Upper lobe of left lung (tissue), 6 donors: ENCODE results near the gene CBR4. TPM values are rescaled to one million over a fixed set of nuclear protein-coding genes. Genes with fewer than 3 reads are reported as not detected.
A peak's percentile ranks its signal among the peaks of the same experiment; 100 is the strongest.

ENCODE experiments used
- ATAC-seq, 2 donors: fragments of 200-7000 bp; cut with Tn5 transposase; one replicate each; pipeline ENCODE4 v1.9.1; 2022; ENCODE audit warnings: mild to moderate bottlenecking in 2 of 2, moderate library complexity in 2 of 2; ENCODE audit not compliant: low FRiP score in 2 of 2
- DNase-seq, 2 donors: peaks; one replicate each; pipeline ENCODE4 v3.0.0-alpha.2; 2019 to 2020
- H3K27ac ChIP-seq, 4 donors: fragments of 200-600 bp; sonication (generic); one replicate each; pipeline ENCODE4 v1.5.1; 2016 to 2019
- H3K27me3 ChIP-seq, 4 donors: fragments of 200-600 bp; sonication (generic); one replicate each; pipeline ENCODE4 v1.5.1; 2017 to 2019
- H3K36me3 ChIP-seq, 4 donors: fragments of 200-600 bp; sonication (generic); one replicate each; pipeline ENCODE4 v1.5.1; 2016 to 2019
- H3K4me1 ChIP-seq, 4 donors: fragments of 200-600 bp; sonication (generic); one replicate each; pipeline ENCODE4 v1.5.1; 2018 to 2019
- H3K4me3 ChIP-seq, 4 donors: fragments of 200-600 bp; sonication (generic); one replicate each; pipeline ENCODE4 v1.5.1; 2017 to 2019; ENCODE audit warnings: mild to moderate bottlenecking in 2 of 4, moderate library complexity in 1 of 4
- H3K9me3 ChIP-seq, 4 donors: fragments of 200-600 bp; sonication (generic); one replicate each; pipeline ENCODE4 v1.5.1; 2018 to 2019
- EP300 ChIP-seq, 4 donors: sonication (generic); formaldehyde crosslinking; IDR thresholded peaks; one replicate each; pipeline ENCODE4 v1.5.1; 2017; ENCODE audit warnings: antibody characterized with exemption in 4 of 4, control low read depth in 2 of 4
- POLR2A ChIP-seq, 4 donors: fragments of 450-650 bp; IDR thresholded peaks; one replicate each; pipeline ENCODE4 v1.5.1; 2016 to 2017; ENCODE audit warnings: antibody characterized with exemption in 4 of 4, mild to moderate bottlenecking in 2 of 4
- POLR2AphosphoS5 ChIP-seq, 2 donors: sonication (generic); formaldehyde crosslinking; IDR thresholded peaks; one replicate each; pipeline ENCODE4 v1.5.1; 2017; ENCODE audit warnings: antibody characterized with exemption in 2 of 2
- WGBS, 2 donors: methylation state at CpG; one replicate each; pipeline ENCODE4 v1.1.5; 2017 to 2018; 5-methylcytosine and 5-hydroxymethylcytosine counted together
- total RNA-seq, 6 donors: library from RNA; depleted of rRNA in 4 of 6; stranded (reverse); fragments of >200 nt in 4 of 6; gene quantifications; one replicate each; pipeline versions ENCODE4 v1.1.0 to v1.2.1, GENCODE V29; 2016 to 2021
- TF ChIP-seq, protein P1 (sequence below), 6 experiments: fragments of 450-650 bp in 4 of 6; fragments of 200-600 bp in 2 of 6; sonication (generic) in 2 of 6; IDR thresholded peaks; one replicate each; pipeline ENCODE4 v1.5.1; 2016 to 2019; ENCODE audit warnings: antibody characterized with exemption in 6 of 6
- donor health status: DM: no; HTN: no; CAD: no; lungs with moderate emphysema.
- donor health status: DM: no; HTN: yes; CAD: no; lungs with severe emphysema.

CBR4 gene
- total RNA-seq = 10 to 100 TPM; 10.0 to 32.0 (median 15.9) TPM

DNA sequence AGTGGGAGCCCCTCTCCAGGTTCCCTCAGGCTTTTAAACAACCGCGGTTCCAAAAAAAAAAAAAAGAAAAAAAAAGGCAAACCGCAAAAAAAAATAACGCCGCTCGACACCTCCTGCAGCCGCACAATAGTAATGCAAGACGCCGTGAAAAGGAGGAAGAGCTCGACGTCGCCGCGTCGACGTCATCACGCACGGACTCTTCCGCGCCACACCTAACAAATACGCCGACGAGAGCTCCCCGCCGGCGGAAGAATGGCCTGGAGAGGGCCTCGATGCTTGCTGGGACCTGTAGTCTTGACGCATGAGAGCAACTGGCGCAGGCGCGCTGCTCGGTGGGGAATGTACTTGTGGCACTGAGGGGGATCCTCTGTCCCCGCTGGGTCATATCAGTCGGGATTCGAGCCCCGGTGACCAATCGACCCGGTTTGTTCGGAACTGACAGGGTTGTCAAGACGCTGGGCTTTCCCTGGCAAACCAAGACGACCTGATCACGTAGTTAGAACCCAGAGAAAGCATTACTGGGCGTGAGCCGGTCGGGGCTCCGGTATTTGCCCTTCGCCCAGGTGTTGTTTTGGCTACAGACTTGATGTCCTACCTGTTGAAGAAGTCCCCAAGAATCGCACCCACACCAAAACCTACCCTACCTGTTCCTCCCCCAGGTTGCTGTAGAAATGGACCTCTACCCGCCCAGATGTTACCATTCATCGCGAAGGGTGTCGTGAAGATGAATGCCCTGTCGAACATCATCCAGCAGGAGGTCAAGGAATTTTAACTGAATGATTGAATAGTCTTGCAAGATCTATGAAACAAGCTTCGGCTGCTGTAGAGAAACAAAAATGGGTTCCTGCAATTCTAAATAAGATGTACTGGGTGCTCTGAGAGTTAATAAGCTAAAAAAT is at the start of gene CBR4:
Gene CBR4 (minus strand): TSS at position 131 of the 899 bp plus-strand sequence. CDS start 166 bp downstream, outside the sequence.
- ATAC-seq = peak; percentile 99 to 100
- Histone ChIP-seq H3K27ac (peak within 1 kb of the TSS; percentile 88 to 96 (median 90)), H3K9me3 (no peaks in the 10 kb centered on the region), H3K27me3 (no peaks in the 10 kb centered on the region), H3K4me1 (peaks cover 12 to 27% (median 19%) of the 10 kb centered on the region in 4 donors), H3K36me3 (peaks cover 0 to 3% (median 0%) of the 10 kb centered on the region in 4 donors), H3K4me3 (peak within 1 kb of the TSS; percentile 59 to 69 (median 66))
- TF ChIP-seq POLR2A (IDR thresholded peaks at IDR 0.05) (peak in 3 of 4 donors; percentile 3 to 93 (median 85)), POLR2AphosphoS5 (IDR thresholded peaks at IDR 0.05) (peak; percentile 87 to 94), EP300 (IDR thresholded peaks at IDR 0.05) (peak in 1 of 4 donors; percentile 51)
- TF ChIP-seq, protein P1, sequence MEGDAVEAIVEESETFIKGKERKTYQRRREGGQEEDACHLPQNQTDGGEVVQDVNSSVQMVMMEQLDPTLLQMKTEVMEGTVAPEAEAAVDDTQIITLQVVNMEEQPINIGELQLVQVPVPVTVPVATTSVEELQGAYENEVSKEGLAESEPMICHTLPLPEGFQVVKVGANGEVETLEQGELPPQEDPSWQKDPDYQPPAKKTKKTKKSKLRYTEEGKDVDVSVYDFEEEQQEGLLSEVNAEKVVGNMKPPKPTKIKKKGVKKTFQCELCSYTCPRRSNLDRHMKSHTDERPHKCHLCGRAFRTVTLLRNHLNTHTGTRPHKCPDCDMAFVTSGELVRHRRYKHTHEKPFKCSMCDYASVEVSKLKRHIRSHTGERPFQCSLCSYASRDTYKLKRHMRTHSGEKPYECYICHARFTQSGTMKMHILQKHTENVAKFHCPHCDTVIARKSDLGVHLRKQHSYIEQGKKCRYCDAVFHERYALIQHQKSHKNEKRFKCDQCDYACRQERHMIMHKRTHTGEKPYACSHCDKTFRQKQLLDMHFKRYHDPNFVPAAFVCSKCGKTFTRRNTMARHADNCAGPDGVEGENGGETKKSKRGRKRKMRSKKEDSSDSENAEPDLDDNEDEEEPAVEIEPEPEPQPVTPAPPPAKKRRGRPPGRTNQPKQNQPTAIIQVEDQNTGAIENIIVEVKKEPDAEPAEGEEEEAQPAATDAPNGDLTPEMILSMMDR (IDR thresholded peaks at IDR 0.05) = peak; percentile 18 to 62 (median 46)
- peak; percentile 97 to 99 for DNase-seq
- WGBS, 2 donors = 1% methylated on average over 43 to 46 of the region's 54 CpGs

DNA sequence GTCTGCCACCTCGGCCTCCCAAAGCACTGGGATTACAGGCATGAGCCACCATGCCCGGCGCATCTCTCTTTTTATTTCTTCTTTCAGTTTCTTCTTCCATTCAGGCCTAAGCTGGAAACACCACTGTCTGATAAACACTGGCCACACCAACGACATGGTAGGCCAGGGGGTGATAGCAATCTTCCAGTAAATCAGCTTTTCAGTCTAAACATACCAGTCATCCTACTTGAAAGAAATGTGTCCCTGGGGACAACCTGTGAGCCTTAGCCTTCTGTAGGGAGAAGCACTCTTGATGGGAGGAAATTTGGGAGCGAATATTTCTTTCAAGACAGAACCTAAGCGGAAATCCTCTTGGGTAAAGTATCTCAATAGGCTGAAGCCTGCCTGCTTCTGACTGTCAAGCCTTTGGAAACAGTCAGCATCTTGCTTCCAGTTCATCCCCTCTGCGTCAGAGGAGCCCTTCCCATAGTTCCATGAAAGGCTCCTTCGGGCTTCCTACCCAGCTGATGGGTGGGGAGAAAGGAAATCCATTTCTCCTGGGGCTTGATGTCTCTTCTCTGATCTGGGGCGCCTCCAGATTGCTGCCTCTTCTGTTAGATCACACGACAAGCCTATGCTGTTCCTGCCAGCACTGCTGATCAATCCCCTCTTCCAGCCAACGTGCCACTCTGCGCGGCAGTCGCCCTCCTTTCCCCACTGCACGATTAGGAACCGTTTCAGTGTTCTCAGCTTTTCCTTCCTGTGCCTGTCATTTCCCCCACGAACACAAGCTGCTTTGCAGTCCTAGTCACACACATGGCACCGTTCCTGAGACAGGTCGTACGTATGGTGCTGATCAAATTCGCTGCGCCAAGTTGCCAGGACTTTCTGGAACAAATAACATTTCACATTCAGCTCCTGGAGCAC is 49.5 kb upstream of the CBR4 start:
- Histone ChIP-seq H3K4me3 (no peak overlapping the region), H3K27me3 (no peaks in the 10 kb centered on the region), H3K36me3 (no peaks in the 10 kb centered on the region), H3K9me3 (no peaks in the 10 kb centered on the region), H3K4me1 (peaks cover 3 to 17% (median 5%) of the 10 kb centered on the region in 4 donors), H3K27ac (peak overlapping the region; percentile 53 to 85 (median 72))
- no peak for DNase-seq
- TF ChIP-seq POLR2A (IDR thresholded peaks at IDR 0.05) (no peak), EP300 (IDR thresholded peaks at IDR 0.05) (peak in 2 of 4 donors; percentile 5 to 8), POLR2AphosphoS5 (IDR thresholded peaks at IDR 0.05) (peak; percentile 53 to 61)
- TF ChIP-seq, protein P1 (IDR thresholded peaks at IDR 0.05) = no peak
- ATAC-seq = peak in 1 of 2 donors; percentile 51
- 62% methylated on average over 20 to 22 of the region's 22 CpGs for WGBS, 2 donors

GRCh38 chr4:169058312-169058711 is 48.3 kb upstream of the CBR4 start:
- 92 to 93% methylated on average over 6 to 7 of the region's 7 CpGs for WGBS, 2 donors
- no peaks in the 10 kb centered on the region for H3K36me3 ChIP-seq
- TF ChIP-seq, protein P1 (IDR thresholded peaks at IDR 0.05) = no peak
- TF ChIP-seq POLR2A (IDR thresholded peaks at IDR 0.05) (no peak), POLR2AphosphoS5 (IDR thresholded peaks at IDR 0.05) (no peak), EP300 (IDR thresholded peaks at IDR 0.05) (no peak)
- no peak overlapping the region for H3K27ac ChIP-seq
- ATAC-seq (no peak), DNase-seq (no peak)
- H3K4me1 ChIP-seq = peaks cover 3 to 17% (median 5%) of the 10 kb centered on the region in 4 donors
- no peaks in the 10 kb centered on the region for H3K9me3 ChIP-seq
- no peaks in the 10 kb centered on the region for H3K27me3 ChIP-seq
- H3K4me3 ChIP-seq = no peak overlapping the region

DNA sequence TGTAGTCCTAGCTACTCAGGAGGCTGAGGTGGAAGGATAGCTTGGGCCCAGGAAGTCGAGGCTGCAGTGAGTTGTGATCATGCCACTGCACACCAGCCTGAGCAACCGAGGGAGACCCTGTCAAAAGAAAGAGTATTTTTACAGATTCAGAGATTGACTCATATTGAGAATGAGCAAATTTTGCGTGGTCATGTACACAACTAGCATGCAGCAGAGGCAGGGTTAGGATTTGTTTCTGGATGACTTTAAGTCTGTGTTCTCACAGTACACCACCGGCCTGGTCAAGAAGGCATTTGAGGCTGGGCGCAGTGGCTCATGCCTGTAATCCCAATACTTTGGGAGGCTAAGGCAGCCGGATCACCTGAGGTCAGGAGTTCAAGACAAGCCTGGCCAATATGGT is 44.8 kb upstream of the CBR4 start:
- 90 to 96% methylated on average over 6 of the region's 6 CpGs for WGBS, 2 donors
- Histone ChIP-seq H3K27me3 (no peaks in the 10 kb centered on the region), H3K4me1 (peaks cover 0 to 20% (median 9%) of the 10 kb centered on the region in 4 donors), H3K9me3 (no peaks in the 10 kb centered on the region), H3K27ac (no peak overlapping the region), H3K36me3 (no peaks in the 10 kb centered on the region), H3K4me3 (no peak overlapping the region)
- no peak for DNase-seq
- TF ChIP-seq EP300 (IDR thresholded peaks at IDR 0.05) = no peak
- no peak for TF ChIP-seq POLR2A (IDR thresholded peaks at IDR 0.05)
- TF ChIP-seq, protein P1 (IDR thresholded peaks at IDR 0.05) = no peak
- TF ChIP-seq POLR2AphosphoS5 (IDR thresholded peaks at IDR 0.05) = no peak
- ATAC-seq = no peak
